Nephron (organoid): ENCODE results near the gene CCDC185.

Experiments
- H3K27ac Mint-ChIP-seq, 3 experiments: 2 replicates each; pipeline ENCODE4 v1.8.0; 2020; ENCODE audit warnings: mixed read lengths in 3 of 3, mild to moderate bottlenecking in 2 of 3, moderate library complexity in 1 of 3
- H3K27me3 Mint-ChIP-seq: 2 replicates; pipeline ENCODE4 v1.8.0; 2021; ENCODE audit warnings: low read depth, mild to moderate bottlenecking, moderate library complexity, mixed read lengths
- H3K36me3 Mint-ChIP-seq: 2 replicates; pipeline ENCODE4 v1.8.0; 2020; ENCODE audit warnings: low read depth, mixed read lengths
- H3K4me1 Mint-ChIP-seq: 2 replicates; pipeline ENCODE4 v1.8.0; 2020; ENCODE audit warnings: mixed read lengths
- H3K4me3 Mint-ChIP-seq, 3 experiments: 2 replicates each; pipeline ENCODE4 v1.8.0; 2020; ENCODE audit warnings: mild to moderate bottlenecking in 3 of 3, mixed read lengths in 3 of 3, moderate library complexity in 2 of 3
- H3K9me3 Mint-ChIP-seq: 2 replicates; pipeline ENCODE4 v1.8.0; 2020; ENCODE audit warnings: mixed read lengths
- TF ChIP-seq, protein P1 (sequence below), 3 experiments: fragments of 200-600 bp; sonication (generic); IDR thresholded peaks; one replicate each; pipeline ENCODE4 v1.5.0; 2021; ENCODE audit warnings: antibody characterized with exemption in 3 of 3; ENCODE audit not compliant: unreplicated experiment in 3 of 3

The CCDC185 gene

DNA sequence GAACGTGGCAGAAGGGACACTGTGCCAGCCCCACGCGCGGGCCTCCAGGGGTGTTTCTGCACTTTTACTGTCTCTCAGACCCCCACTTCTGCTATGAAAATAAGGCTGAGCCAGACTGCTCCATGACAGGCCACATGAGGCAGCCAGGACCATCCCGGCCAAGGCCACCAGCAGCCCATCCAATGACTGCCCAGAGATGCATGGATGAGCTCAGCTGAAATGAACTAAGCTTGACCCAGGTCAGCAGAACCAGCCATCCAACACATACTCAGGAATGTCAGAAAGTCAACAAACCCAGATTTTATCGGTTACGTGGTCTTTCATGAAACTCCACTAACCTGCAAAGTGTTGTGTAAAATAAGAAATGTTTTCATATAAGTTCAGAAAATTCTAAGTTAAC, 51.2 kb downstream of the CCDC185 start:
- no peaks in the 10 kb centered on the region for H3K4me1 Mint-ChIP-seq
- H3K27me3 Mint-ChIP-seq = peaks cover 19% of the 10 kb centered on the region
- peak overlapping the region in 1 of 3 experiments; percentile 73 for H3K27ac Mint-ChIP-seq
- peaks cover 34% of the 10 kb centered on the region for H3K9me3 Mint-ChIP-seq
- H3K4me3 Mint-ChIP-seq = no peak overlapping the region
- no peaks in the 10 kb centered on the region for H3K36me3 Mint-ChIP-seq
- TF ChIP-seq, protein P1, sequence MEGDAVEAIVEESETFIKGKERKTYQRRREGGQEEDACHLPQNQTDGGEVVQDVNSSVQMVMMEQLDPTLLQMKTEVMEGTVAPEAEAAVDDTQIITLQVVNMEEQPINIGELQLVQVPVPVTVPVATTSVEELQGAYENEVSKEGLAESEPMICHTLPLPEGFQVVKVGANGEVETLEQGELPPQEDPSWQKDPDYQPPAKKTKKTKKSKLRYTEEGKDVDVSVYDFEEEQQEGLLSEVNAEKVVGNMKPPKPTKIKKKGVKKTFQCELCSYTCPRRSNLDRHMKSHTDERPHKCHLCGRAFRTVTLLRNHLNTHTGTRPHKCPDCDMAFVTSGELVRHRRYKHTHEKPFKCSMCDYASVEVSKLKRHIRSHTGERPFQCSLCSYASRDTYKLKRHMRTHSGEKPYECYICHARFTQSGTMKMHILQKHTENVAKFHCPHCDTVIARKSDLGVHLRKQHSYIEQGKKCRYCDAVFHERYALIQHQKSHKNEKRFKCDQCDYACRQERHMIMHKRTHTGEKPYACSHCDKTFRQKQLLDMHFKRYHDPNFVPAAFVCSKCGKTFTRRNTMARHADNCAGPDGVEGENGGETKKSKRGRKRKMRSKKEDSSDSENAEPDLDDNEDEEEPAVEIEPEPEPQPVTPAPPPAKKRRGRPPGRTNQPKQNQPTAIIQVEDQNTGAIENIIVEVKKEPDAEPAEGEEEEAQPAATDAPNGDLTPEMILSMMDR (IDR thresholded peaks at IDR 0.05; ENCODE audit: unreplicated experiment in 3 of 3) = no peak
